ENCODE results near the gene EYS.

The EYS gene

DNA sequence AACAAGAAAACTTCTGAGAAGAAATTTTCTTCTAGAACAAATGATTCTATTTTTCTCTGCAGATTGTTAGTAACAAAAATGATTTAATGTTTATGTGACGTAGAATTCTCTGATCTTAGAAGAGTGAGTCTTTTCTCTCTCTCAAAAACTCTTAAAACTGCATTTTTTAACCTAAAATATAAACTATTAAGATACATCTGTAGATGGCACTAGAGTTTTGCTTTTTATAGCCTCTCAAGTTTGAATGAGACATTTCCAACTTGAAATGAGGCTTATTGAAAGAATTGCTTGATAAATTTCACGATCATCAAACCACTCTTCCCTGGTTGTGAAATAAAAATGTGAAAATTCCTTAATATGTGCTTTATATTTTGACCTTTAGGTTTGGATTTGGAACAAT lies 2017.6 kb downstream of the EYS start:
- ATAC-seq, result no peak
- TF ChIP-seq ZC3H10 (CRISPR knock-in tag; IDR thresholded peaks at IDR 0.05), result no peak
- TF ChIP-seq ZFP3 (CRISPR knock-in tag; IDR thresholded peaks at IDR 0.05), result no peak
- no peak for TF ChIP-seq RARB (CRISPR knock-in tag; IDR thresholded peaks at IDR 0.05)
- TF ChIP-seq BACH2 (CRISPR knock-in tag; IDR thresholded peaks at IDR 0.05; ENCODE audit: borderline replicate concordance), result no peak
- TF ChIP-seq TCF4 (CRISPR knock-in tag; IDR thresholded peaks at IDR 0.05; ENCODE audit: borderline replicate concordance), result no peak

GRCh38 chr6:63685446-63686379 lies 2021.3 kb downstream of the EYS start:
- ATAC-seq, result no peak
- TF ChIP-seq SNAI2 (CRISPR knock-in tag; IDR thresholded peaks at IDR 0.05), result no peak
- no peak for TF ChIP-seq PPARA (CRISPR knock-in tag; IDR thresholded peaks at IDR 0.05; ENCODE audit: borderline replicate concordance)
- TF ChIP-seq, protein P1, sequence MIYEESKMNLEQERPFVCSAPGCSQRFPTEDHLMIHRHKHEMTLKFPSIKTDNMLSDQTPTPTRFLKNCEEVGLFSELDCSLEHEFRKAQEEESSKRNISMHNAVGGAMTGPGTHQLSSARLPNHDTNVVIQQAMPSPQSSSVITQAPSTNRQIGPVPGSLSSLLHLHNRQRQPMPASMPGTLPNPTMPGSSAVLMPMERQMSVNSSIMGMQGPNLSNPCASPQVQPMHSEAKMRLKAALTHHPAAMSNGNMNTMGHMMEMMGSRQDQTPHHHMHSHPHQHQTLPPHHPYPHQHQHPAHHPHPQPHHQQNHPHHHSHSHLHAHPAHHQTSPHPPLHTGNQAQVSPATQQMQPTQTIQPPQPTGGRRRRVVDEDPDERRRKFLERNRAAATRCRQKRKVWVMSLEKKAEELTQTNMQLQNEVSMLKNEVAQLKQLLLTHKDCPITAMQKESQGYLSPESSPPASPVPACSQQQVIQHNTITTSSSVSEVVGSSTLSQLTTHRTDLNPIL (CRISPR knock-in tag; IDR thresholded peaks at IDR 0.05; ENCODE audit: low read depth), result no peak
- TF ChIP-seq RARB (CRISPR knock-in tag; IDR thresholded peaks at IDR 0.05), result no peak

GRCh38 chr6:63683071-63683603 lies 2023.9 kb downstream of the EYS start:
- no peak for ATAC-seq
- TF ChIP-seq, protein P1 (CRISPR knock-in tag; IDR thresholded peaks at IDR 0.05; ENCODE audit: low read depth), result no peak

- no peak for ATAC-seq
- no peak for TF ChIP-seq GLIS3 (CRISPR knock-in tag; IDR thresholded peaks at IDR 0.05)
- no peak for TF ChIP-seq ZNF70 (CRISPR knock-in tag; IDR thresholded peaks at IDR 0.05)
- TF ChIP-seq TOX (CRISPR knock-in tag; IDR thresholded peaks at IDR 0.05; ENCODE audit: borderline replicate concordance), result no peak
- no peak for TF ChIP-seq ZC3H10 (CRISPR knock-in tag; IDR thresholded peaks at IDR 0.05)
- no peak for TF ChIP-seq RARB (CRISPR knock-in tag; IDR thresholded peaks at IDR 0.05)
- no peak for TF ChIP-seq BACH2 (CRISPR knock-in tag; IDR thresholded peaks at IDR 0.05; ENCODE audit: borderline replicate concordance)
- TF ChIP-seq ZNF565 (CRISPR knock-in tag; conservative IDR thresholded peaks at IDR 0.05; ENCODE audit: low read depth), result no peak
- TF ChIP-seq TCF4 (CRISPR knock-in tag; IDR thresholded peaks at IDR 0.05; ENCODE audit: borderline replicate concordance), result no peak
- TF ChIP-seq, protein P2, sequence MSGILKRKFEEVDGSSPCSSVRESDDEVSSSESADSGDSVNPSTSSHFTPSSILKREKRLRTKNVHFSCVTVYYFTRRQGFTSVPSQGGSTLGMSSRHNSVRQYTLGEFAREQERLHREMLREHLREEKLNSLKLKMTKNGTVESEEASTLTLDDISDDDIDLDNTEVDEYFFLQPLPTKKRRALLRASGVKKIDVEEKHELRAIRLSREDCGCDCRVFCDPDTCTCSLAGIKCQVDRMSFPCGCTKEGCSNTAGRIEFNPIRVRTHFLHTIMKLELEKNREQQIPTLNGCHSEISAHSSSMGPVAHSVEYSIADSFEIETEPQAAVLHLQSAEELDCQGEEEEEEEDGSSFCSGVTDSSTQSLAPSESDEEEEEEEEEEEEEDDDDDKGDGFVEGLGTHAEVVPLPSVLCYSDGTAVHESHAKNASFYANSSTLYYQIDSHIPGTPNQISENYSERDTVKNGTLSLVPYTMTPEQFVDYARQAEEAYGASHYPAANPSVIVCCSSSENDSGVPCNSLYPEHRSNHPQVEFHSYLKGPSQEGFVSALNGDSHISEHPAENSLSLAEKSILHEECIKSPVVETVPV (CRISPR knock-in tag; IDR thresholded peaks at IDR 0.05), result no peak
- TF ChIP-seq, protein P1 (CRISPR knock-in tag; IDR thresholded peaks at IDR 0.05; ENCODE audit: low read depth), result no peak
- no peak for TF ChIP-seq ISL1 (CRISPR knock-in tag; IDR thresholded peaks at IDR 0.05)
- TF ChIP-seq ARNTL (CRISPR knock-in tag; IDR thresholded peaks at IDR 0.05; ENCODE audit: borderline replicate concordance, low read depth), result no peak
- TF ChIP-seq ZNF8 (CRISPR knock-in tag; IDR thresholded peaks at IDR 0.05), result no peak
- TF ChIP-seq, protein P3, sequence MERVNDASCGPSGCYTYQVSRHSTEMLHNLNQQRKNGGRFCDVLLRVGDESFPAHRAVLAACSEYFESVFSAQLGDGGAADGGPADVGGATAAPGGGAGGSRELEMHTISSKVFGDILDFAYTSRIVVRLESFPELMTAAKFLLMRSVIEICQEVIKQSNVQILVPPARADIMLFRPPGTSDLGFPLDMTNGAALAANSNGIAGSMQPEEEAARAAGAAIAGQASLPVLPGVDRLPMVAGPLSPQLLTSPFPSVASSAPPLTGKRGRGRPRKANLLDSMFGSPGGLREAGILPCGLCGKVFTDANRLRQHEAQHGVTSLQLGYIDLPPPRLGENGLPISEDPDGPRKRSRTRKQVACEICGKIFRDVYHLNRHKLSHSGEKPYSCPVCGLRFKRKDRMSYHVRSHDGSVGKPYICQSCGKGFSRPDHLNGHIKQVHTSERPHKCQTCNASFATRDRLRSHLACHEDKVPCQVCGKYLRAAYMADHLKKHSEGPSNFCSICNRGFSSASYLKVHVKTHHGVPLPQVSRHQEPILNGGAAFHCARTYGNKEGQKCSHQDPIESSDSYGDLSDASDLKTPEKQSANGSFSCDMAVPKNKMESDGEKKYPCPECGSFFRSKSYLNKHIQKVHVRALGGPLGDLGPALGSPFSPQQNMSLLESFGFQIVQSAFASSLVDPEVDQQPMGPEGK (CRISPR knock-in tag; IDR thresholded peaks at IDR 0.05; ENCODE audit: borderline replicate concordance), result no peak
These were observed 2029.7 kb downstream of the EYS start for GRCh38 chr6:63677282-63677681.

Measured in SK-N-SH treated with all-trans-retinoic acid at 6 μM for 48 hours (cell line).